Measurements from ENCODE around the gene TUBGCP5. TPM values are rescaled to one million over a fixed set of nuclear protein-coding genes. Genes with fewer than 3 reads are reported as not detected.

Gene TUBGCP5
- total RNA-seq, 4 donors from 2014 or later: 8.9 to 30.3 (median 15.9) TPM

DNA sequence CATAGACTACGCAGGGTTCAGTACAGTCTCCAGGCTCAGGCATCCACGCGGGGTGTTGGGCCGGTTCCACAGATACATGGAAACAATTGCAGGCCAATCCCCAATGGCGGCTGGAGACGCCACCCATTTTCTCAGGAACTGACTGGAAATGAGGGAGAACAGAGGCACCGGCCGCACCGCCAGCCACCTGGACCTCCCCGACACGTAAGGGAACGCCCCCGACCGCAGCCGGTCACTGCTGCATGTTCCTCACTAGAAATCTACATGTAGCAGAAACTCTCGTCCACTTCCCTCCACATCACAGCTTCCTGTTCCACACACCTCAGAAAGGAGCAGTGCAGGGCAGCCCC is 88.4 kb downstream of the TUBGCP5 start:
- TF ChIP-seq, protein P1, sequence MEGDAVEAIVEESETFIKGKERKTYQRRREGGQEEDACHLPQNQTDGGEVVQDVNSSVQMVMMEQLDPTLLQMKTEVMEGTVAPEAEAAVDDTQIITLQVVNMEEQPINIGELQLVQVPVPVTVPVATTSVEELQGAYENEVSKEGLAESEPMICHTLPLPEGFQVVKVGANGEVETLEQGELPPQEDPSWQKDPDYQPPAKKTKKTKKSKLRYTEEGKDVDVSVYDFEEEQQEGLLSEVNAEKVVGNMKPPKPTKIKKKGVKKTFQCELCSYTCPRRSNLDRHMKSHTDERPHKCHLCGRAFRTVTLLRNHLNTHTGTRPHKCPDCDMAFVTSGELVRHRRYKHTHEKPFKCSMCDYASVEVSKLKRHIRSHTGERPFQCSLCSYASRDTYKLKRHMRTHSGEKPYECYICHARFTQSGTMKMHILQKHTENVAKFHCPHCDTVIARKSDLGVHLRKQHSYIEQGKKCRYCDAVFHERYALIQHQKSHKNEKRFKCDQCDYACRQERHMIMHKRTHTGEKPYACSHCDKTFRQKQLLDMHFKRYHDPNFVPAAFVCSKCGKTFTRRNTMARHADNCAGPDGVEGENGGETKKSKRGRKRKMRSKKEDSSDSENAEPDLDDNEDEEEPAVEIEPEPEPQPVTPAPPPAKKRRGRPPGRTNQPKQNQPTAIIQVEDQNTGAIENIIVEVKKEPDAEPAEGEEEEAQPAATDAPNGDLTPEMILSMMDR (IDR thresholded peaks at IDR 0.05): no peak
- DNase-seq (ENCODE audit: low spot score): no peak
- no peak for ATAC-seq (ENCODE audit: low FRiP score)

DNA sequence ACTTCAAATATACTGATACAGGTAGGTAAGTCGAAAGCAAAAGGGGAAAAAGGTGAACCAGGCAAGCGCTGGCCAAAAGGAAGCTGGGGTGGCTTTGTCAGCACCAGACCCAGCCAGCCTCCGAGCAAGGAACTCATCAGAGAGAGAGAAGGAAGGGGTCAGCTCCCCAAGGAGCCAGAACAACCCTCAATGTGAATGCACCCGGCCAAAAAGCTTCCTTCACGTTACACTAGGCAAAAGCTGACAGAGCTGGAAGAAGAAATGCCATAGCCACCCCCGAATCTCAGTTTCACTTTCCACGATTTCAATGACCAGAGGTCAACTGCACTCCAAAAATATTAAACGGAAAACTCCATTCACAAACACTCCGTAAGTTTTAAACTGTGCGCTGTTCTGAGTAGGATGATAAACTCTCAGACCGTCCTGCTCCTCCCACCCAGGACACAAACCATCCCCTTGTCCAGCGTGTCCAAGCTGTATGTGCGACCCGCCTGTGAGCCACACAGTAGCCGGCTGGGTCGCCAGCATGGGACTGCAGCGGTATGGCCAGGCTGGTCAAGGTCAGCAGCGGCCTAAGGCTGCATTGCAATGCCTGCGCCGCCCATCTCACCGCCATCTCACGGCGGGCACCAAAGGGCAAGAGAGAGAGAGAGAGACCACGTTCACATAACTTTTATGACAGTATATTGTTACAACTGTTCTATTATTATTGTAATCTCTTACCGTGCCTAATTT is 88.9 kb downstream of the TUBGCP5 start:
- TF ChIP-seq, protein P1 (IDR thresholded peaks at IDR 0.05): no peak
- ATAC-seq (ENCODE audit: low FRiP score) (no peak), DNase-seq (ENCODE audit: low spot score) (no peak)

Other genes with a start within 250 kb of the TUBGCP5 start
- gene NIPA2, start 200.9 kb downstream of the TUBGCP5 start, total RNA-seq: 10 to 100 TPM; 37.3 to 67.5 (median 45.2) TPM
- 100 to 1,000 TPM in 2 of 4 donors, 10 to 100 TPM in 2; 86.4 to 129 (median 97.5) TPM for gene CYFIP1, start 59.2 kb downstream of the TUBGCP5 start, total RNA-seq
- gene GOLGA6L1, start 97.3 kb upstream of the TUBGCP5 start, total RNA-seq: not detected